GM18909 (cell line): ENCODE results near the gene IGFBP4.

Experiments used
- ATAC-seq: cut with Tn5 transposase; IDR thresholded peaks from one replicate; pipeline ENCODE4 v1.9.1; 2021; ENCODE audit warnings: mild to moderate bottlenecking; ENCODE audit not compliant: unreplicated experiment, poor library complexity

IGFBP4 gene

DNA sequence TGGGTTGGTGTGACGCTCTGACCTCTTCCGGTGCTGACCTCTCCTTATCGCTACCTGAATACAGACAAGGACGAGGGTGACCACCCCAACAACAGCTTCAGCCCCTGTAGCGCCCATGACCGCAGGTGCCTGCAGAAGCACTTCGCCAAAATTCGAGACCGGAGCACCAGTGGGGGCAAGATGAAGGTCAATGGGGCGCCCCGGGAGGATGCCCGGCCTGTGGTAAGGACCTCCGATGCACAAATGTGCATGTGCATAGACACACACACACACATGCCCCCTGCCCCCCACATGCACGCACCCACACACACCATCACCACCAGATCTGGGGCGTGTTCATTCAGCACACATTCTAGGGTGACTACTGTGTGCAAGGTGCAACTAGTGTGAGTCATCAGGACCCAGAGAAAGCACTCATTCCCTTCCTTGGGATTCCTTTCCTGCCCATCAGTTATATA is 9.7 kb downstream of the IGFBP4 start:
- ATAC-seq = no peak

GRCh38 chr17:40453881-40454612 is 10.8 kb downstream of the IGFBP4 start:
- ATAC-seq = no peak

DNA sequence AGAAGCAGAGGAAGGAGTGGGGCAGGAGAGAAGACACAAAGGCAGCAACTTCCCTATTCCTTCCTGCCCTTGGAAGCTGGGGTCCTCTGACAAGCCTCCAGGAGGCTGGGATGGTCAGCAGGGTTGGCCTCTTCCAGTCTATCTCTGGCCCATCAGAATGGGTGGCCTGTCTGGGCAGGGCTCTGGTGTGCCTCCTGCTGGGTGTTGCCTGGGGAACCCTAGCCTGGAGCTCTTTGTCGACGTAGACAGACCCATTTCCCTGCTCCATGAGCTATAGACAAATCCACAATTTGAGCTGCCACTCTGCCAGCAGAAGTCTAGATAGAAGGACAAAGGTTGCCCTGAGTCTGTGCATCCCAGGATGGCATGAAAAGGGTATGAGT is 11.4 kb downstream of the IGFBP4 start:
- no peak for ATAC-seq

- no peak for ATAC-seq
Observed at GRCh38 chr17:40456396-40456951, 13.2 kb downstream of the IGFBP4 start.

DNA sequence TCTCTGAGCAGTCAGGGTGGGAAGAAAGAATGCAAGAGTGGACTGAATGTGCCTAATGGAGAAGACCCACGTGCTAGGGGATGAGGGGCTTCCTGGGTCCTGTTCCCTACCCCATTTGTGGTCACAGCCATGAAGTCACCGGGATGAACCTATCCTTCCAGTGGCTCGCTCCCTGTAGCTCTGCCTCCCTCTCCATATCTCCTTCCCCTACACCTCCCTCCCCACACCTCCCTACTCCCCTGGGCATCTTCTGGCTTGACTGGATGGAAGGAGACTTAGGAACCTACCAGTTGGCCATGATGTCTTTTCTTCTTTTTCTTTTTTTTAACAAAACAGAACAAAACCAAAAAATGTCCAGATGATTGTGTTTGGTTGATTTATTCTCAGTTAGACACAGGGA is 14.1 kb downstream of the IGFBP4 start:
- ATAC-seq = no peak

GRCh38 chr17:40457964-40458791 is 14.9 kb downstream of the IGFBP4 start:
- no peak for ATAC-seq

- no peak for ATAC-seq
Observed at GRCh38 chr17:40458851-40459482, 15.7 kb downstream of the IGFBP4 start.

- ATAC-seq = no peak
Observed at GRCh38 chr17:40459636-40460603, 16.7 kb downstream of the IGFBP4 start.

GRCh38 chr17:40460604-40460967 is 17.3 kb downstream of the IGFBP4 start:
- no peak for ATAC-seq

DNA sequence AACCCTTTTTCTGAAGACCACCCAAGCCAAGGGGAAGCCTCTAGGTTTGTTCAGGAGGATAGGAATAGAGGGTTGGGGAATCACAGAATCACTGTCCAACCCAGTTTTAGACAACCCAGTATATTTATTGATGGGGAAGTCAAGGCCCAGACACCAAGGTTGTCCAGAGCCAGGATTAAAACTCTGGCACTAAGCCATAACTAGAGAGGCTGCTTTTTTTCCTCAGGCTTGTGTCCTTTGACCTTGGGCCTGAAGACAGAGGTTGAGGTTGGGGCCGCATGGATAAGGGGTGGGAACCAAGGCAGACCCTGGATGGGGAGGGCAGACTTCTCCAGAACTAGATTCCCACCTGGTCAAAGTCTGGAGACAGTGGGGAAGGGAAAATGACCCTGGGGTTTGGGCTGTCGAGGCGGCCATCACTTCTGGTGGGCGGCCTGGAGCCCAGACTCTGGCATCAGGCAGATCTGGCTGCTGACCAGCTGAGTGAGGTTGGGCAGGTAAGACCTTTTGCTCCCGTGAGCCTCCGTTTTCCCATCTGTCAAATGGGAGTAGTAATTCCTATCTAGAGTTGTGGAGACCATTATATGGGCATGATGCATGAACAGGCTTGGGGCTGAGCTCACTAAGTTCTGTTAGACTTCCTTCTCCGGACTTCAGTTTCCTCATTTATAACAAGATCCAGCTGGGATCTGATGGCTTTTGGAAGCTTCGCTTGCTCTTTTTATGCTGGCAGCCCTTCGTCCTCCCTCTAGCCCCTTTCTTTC is 17.9 kb downstream of the IGFBP4 start:
- ATAC-seq = no peak

DNA sequence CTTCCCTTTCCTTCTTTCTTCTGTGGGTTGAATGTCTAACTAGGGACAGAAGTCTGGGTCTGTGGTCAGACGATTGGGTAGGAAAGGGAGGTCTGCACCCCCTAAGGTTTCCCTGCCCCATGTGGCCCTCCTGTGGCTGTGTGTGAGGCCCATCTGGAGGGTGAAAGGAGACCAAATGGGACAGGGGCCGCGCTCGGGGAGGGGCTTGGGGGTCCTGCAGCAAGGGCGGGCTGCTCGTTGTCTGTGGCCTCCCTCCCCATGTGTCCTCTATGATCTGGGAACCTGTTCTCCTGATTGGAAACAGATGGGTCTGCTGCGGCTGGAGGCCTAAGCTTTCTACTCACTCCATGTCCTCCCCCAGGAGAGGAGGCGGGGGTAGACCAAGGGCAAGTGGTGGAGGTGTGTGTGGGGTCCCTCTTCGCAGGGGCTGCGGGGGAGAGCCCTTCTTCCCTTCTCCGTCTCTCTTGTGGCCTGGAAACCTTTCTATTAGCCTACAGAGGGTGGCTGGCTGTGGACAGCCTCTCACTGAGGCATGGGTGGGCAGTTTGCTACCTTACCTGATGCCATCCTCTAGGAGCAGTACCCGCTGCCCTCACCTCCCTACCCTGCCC is 18.6 kb downstream of the IGFBP4 start:
- ATAC-seq = no peak

DNA sequence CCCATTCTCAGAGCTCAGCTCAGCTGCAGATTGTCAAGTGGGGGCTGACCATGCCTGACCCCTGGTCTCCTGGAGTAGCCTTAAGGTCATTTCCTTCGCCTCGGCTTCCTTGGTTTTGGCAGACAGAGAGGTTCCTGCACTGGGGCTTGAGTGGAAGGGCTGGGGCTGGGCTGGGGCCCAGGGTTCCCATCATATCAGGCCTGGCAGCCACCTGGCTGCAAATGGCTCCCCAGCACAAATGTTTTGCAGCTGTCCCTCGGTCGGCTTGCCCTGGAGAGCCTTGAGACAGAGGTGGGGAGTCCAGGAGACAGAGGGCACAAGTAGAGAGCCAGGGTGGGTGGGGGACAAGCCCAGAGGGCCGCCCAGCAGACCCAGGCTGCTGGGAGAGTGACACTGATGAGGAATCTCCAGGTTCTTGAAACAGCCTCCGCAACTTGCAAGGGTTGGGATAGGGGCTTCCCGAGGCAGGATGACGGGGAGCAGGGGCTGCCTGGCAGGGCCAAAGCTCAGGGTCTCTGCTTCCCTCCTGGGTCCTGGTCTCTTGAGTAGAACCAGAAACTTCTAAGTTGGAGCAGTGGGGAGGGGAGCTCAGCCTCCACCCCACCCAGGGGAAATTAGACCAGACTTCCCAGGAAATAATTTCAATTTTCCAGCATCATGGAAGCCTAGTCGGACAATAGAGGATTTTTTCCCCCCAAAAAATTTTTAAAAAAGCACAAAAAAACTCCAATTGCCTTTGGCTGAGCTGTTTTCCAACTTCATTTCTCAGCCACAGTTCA is 19.3 kb downstream of the IGFBP4 start:
- ATAC-seq = no peak

DNA sequence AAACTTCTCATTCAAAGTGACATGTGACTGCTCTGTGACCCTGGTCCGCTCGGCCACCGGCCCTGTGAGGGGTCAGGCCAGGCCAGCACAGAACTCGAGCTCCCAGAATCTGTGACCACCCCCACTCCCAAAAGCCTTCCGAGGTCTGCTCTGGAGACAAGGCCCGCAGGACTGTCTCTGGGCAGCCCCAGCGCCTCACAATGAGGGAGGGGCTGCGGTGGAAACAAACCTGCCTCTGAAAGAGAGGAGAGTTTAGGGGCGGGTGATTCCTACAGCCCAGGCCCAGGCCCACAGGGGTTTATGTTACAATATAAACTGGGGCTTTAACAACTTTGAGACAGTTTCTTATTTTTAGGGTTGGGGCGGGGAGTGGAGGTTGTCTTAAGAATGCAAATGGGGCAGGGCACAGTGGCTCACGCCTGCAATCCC is 19.9 kb downstream of the IGFBP4 start:
- ATAC-seq = no peak

GRCh38 chr17:40464392-40464855 is 21.2 kb downstream of the IGFBP4 start:
- no peak for ATAC-seq

- no peak for ATAC-seq
Observed at GRCh38 chr17:40466298-40466971, 23.2 kb downstream of the IGFBP4 start.

GRCh38 chr17:40467281-40467867 is 24.1 kb downstream of the IGFBP4 start:
- no peak for ATAC-seq

DNA sequence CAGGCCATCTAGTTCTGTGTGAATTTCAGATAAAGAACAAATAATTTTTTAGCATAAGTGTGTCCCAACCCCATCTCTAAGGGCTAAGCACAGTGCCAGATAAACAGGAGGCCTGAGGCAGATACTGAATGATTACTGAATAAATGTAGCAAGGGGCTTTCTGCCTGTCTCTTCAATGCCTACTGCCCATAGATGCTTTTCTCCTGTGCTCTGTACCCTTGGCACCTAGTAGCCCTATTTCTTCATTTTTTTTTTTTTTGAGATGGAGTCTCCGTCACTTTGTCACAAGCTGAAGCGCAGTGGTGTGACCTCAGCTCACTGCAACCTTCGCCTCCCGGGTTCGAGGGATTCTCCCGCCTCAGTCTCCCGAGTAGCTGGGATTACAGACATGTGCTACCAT is 25.3 kb downstream of the IGFBP4 start:
- no peak for ATAC-seq
